IMR-90 (cell line): ENCODE measurements around the gene TMBIM1. TPM values are rescaled to one million over a fixed set of nuclear protein-coding genes. Genes with fewer than 3 reads are reported as not detected.

Source experiments
- ATAC-seq: fragments of 200-7000 bp; cut with Tn5 transposase; 2 replicates; pipeline ENCODE4 v1.9.1; 2020; ENCODE audit warnings: low read depth, mild to moderate bottlenecking, moderate library complexity
- BruUV-seq: library from RNA; stranded (reverse); fragments of 400-500 nt; replicated peaks from 2 replicates; lab custom pipeline; 2021; lab: Mats Ljungman, UMichigan
- CTCF ChIA-PET: fragments of 300-600 bp; formaldehyde crosslinking; extraction: SDS; loops from one replicate; lab custom pipeline; 2021; ENCODE audit warnings: antibody characterized with exemption; lab: Yijun Ruan, JAX
- POLR2A ChIA-PET: fragments of 300-600 bp; sonication (Branson Sonifier 250); formaldehyde crosslinking; loops from one replicate; lab custom pipeline; 2022; ENCODE audit warnings: antibody characterized with exemption; ENCODE audit not compliant: unreplicated experiment; lab: Charles Lee
- DNase-seq: peaks from one replicate; pipeline ENCODE4 v3.0.0; 2013
- H2AFZ ChIP-seq: replicated peaks from 2 replicates; pipeline ENCODE3; 2013; ENCODE audit warnings: low read length, mild to moderate bottlenecking; ENCODE audit not compliant: poor library complexity
- H2AK5ac ChIP-seq: 2 replicates; pipeline ENCODE4 v1.6.1; 2013; ENCODE audit warnings: low read depth, low read length, inconsistent platforms
- H2AK9ac ChIP-seq: replicated peaks from 2 replicates; pipeline ENCODE3; 2013; ENCODE audit warnings: mild to moderate bottlenecking, low read depth, low read length, moderate library complexity; ENCODE audit not compliant: poor library complexity
- H2BK120ac ChIP-seq: 2 replicates; pipeline ENCODE4 v1.6.1; 2013; ENCODE audit warnings: low read depth, low read length, inconsistent platforms
- H2BK15ac ChIP-seq: 3 replicates; pipeline ENCODE4 v1.6.1; 2013; ENCODE audit warnings: low read depth, low read length, inconsistent platforms
- H2BK20ac ChIP-seq: 2 replicates; pipeline ENCODE4 v1.6.1; 2013; ENCODE audit warnings: low read depth, mild to moderate bottlenecking, inconsistent platforms, low read length, moderate library complexity
- H2BK5ac ChIP-seq: 2 replicates; pipeline ENCODE4 v1.6.1; 2013; ENCODE audit warnings: mild to moderate bottlenecking, low read depth, low read length, inconsistent platforms; ENCODE audit not compliant: poor library complexity, severe bottlenecking
- H3K14ac ChIP-seq: replicated peaks from 2 replicates; pipeline ENCODE4 v1.6.1; 2013; ENCODE audit warnings: low read depth, low read length, inconsistent platforms
- H3K18ac ChIP-seq: 2 replicates; pipeline ENCODE4 v1.6.1; 2013; ENCODE audit warnings: low read depth, low read length, control low read depth
- H3K23ac ChIP-seq: 2 replicates; pipeline ENCODE4 v1.6.1; 2013; ENCODE audit warnings: low read depth, low read length, inconsistent platforms
- H3K27ac ChIP-seq: 2 replicates; pipeline ENCODE4 v1.5.1; 2013; ENCODE audit warnings: mild to moderate bottlenecking, control low read depth, low read length; ENCODE audit not compliant: insufficient read depth
- H3K27me3 ChIP-seq: 2 replicates; pipeline ENCODE4 v1.6.1; 2013; ENCODE audit warnings: low read length; ENCODE audit not compliant: control insufficient read depth, insufficient read depth
- H3K36me3 ChIP-seq: 2 replicates; pipeline ENCODE4 v1.6.1; 2013; ENCODE audit warnings: low read length, mixed read lengths; ENCODE audit not compliant: control insufficient read depth, insufficient read depth
- H3K4ac ChIP-seq: 2 replicates; pipeline ENCODE4 v1.6.1; 2013; ENCODE audit warnings: low read depth, low read length, inconsistent platforms
- H3K4me1 ChIP-seq: 2 replicates; pipeline ENCODE4 v1.6.1; 2013; ENCODE audit warnings: low read length, mixed read lengths; ENCODE audit not compliant: control insufficient read depth, insufficient read depth
- H3K4me2 ChIP-seq: 2 replicates; pipeline ENCODE4 v1.6.1; 2013; ENCODE audit warnings: low read depth, mild to moderate bottlenecking, control low read depth, low read length, moderate library complexity
- H3K4me3 ChIP-seq: 2 replicates; pipeline ENCODE4 v1.5.1; 2013; ENCODE audit warnings: low read depth, mild to moderate bottlenecking, control low read depth, low read length, moderate library complexity; ENCODE audit not compliant: insufficient read depth
- H3K56ac ChIP-seq: 2 replicates; pipeline ENCODE4 v1.6.1; 2013; ENCODE audit warnings: low read length, inconsistent platforms; ENCODE audit not compliant: insufficient read depth; ENCODE audit errors: extremely low read depth
- H3K79me1 ChIP-seq, 2 experiments: 2 replicates each; pipeline ENCODE4 v1.6.1; 2013; ENCODE audit warnings: low read length in 2 of 2, inconsistent platforms in 1 of 2, low read depth in 1 of 2
- H3K9ac ChIP-seq: 2 replicates; pipeline ENCODE4 v1.6.1; 2013; ENCODE audit warnings: low read depth, low read length, control low read depth
- H3K9me1 ChIP-seq: 2 replicates; pipeline ENCODE4 v1.6.1; 2013; ENCODE audit warnings: low read length, inconsistent platforms; ENCODE audit not compliant: insufficient read depth
- H3K9me3 ChIP-seq: 2 replicates; pipeline ENCODE4 v1.6.1; 2013; ENCODE audit warnings: low read length; ENCODE audit not compliant: control insufficient read depth, insufficient read depth
- H4K20me1 ChIP-seq: 2 replicates; pipeline ENCODE4 v1.6.1; 2013; ENCODE audit warnings: low read length, inconsistent platforms; ENCODE audit not compliant: insufficient read depth
- H4K5ac ChIP-seq: 2 replicates; pipeline ENCODE4 v1.6.1; 2013; ENCODE audit warnings: mild to moderate bottlenecking, low read depth, low read length, control low read depth
- H4K8ac ChIP-seq, 2 experiments: 2 replicates each; pipeline ENCODE4 v1.6.1; 2013; ENCODE audit warnings: low read depth in 2 of 2, low read length in 2 of 2, control low read depth in 1 of 2, inconsistent platforms in 1 of 2
- H4K91ac ChIP-seq: 2 replicates; pipeline ENCODE4 v1.6.1; 2013; ENCODE audit warnings: low read depth, low read length, inconsistent platforms; ENCODE audit not compliant: insufficient read depth
- CHD1 ChIP-seq: IDR thresholded peaks from 2 replicates; pipeline ENCODE4 v1.6.1; 2012; ENCODE audit warnings: low read depth, low read length, improper control_type of control experiment
- MAZ ChIP-seq: IDR thresholded peaks from 2 replicates; pipeline ENCODE4 v1.6.1; 2012; ENCODE audit warnings: low read depth, mild to moderate bottlenecking, low read length, improper control_type of control experiment, moderate library complexity, borderline replicate concordance
- RCOR1 ChIP-seq: IDR thresholded peaks from 2 replicates; pipeline ENCODE4 v1.6.1; 2012; ENCODE audit warnings: mild to moderate bottlenecking, low read length, improper control_type of control experiment; ENCODE audit not compliant: insufficient replicate concordance
- RFX5 ChIP-seq: IDR thresholded peaks from 2 replicates; pipeline ENCODE4 v1.8.0; 2012; ENCODE audit warnings: low read depth, mild to moderate bottlenecking, low read length, moderate library complexity
- WGBS, 2 experiments: methylation state at CpG; one replicate each; pipeline versions ENCODE4 v1.1.5 to v1.1.7; 2013; ENCODE audit warnings: missing lambda C conversion rate in 2 of 2; ENCODE audit not compliant: insufficient read length in 1 of 2; ENCODE audit errors: extremely low coverage in 2 of 2; 5-methylcytosine and 5-hydroxymethylcytosine counted together
- dilution Hi-C: fragments of 300-500 bp; cut with HindIII; formaldehyde crosslinking; loops from one replicate; pipeline ENCODE4 v1.14.3; 2018; ENCODE audit warnings: low sequenced_read_pairs; ENCODE audit not compliant: unreplicated experiment
- in situ Hi-C: fragments of 300-500 bp; cut with MboI; formaldehyde crosslinking; loops from 3 replicates; pipeline ENCODE4 v1.14.3; 2019; ENCODE audit warnings: low sequenced_read_pairs, inconsistent platforms, mixed read lengths
- intact Hi-C: fragments of 100-400 bp; cut with micrococcal nuclease; formaldehyde crosslinking; loops from 2 replicates; pipeline ENCODE4 v1.10.0; 2022
- polyA plus RNA-seq, 3 experiments: library from polyadenylated mRNA; depleted of rRNA; stranded (reverse); fragments of >200 nt; gene quantifications; 2 replicates each; pipeline ENCODE4 v1.2.3, GENCODE V29; 2012; ENCODE audit warnings: low replicate concordance in 1 of 3
- total RNA-seq: library from RNA; depleted of rRNA; stranded (reverse); fragments of >200 nt; gene quantifications from 2 replicates; pipeline ENCODE4 v1.2.3, GENCODE V29; 2012
- TF ChIP-seq, protein P1 (sequence below): conservative IDR thresholded peaks from 2 replicates; pipeline ENCODE4 v1.5.1; 2012; ENCODE audit warnings: mild to moderate bottlenecking, low read depth, low read length, improper control_type of control experiment
- TF ChIP-seq, protein P2 (sequence below): fragments of 150-350 bp; IDR thresholded peaks from 2 replicates; pipeline ENCODE4 v1.6.1; 2017; ENCODE audit warnings: mild to moderate bottlenecking, antibody characterized with exemption, low read length, low read depth

Gene TMBIM1
- total and polyA plus RNA-seq, 2 of the 4 experiments (the other 2 are of a cell fraction): 84.6 to 102 TPM

DNA sequence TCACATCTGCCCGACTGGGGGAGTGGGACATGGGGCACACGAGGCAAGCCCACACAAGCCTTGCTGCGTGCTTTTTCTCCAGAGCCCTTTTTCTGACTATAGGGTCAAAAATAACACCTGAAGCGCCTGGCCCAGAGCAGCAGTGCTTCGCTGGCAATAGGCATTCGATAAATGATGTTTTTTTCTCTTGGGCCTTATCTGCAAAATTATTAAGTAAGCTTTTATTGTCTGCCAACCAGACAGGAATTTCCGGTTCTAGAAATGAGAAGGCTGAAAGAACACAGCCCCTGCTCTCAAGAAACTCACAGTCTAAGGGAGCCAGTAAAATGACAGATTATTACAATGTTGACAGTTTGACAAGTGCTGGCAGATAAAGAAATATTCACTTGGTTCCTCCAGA, 2.7 kb upstream of the TMBIM1 start:
- Histone ChIP-seq H3K4ac (peak overlapping the region; percentile 30; the same call in 1 of the 2 replicates), H3K27me3 (no peaks in the 10 kb centered on the region), H2AK9ac (peak overlapping the region; percentile 18), H2AFZ (peak overlapping the region; percentile 63), H2BK20ac (no peak overlapping the region; the same call in 1 of the 2 replicates), H4K91ac (peak overlapping the region; percentile 20; the same call in 1 of the 2 replicates), H3K23ac (no peak overlapping the region), H3K79me1 (peaks cover 11 to 22% of the 10 kb centered on the region in 2 experiments; a peak in 3 of 4 replicates), H3K4me2 (no peak overlapping the region), H4K5ac (no peak overlapping the region), H3K9ac (no peak overlapping the region), H3K4me1 (peaks cover 15% of the 10 kb centered on the region), H4K20me1 (0 out of 2 replicates have a peak, but pooled peaks cover 4% of the 10 kb centered on the region), H3K56ac (no peak overlapping the region), H3K18ac (no peak overlapping the region), H4K8ac (peak overlapping the region in 1 of 2 experiments; percentile 26; a peak in 1 of 4 replicates), H3K27ac (no peak overlapping the region), H3K9me3 (no peaks in the 10 kb centered on the region), H3K36me3 (no peaks in the 10 kb centered on the region), H3K4me3 (no peak overlapping the region), H2BK15ac (no peak overlapping the region; the same call in 2 of the 3 replicates), H3K14ac (0 out of 2 replicates have a peak overlapping the region, but pooled peaks have one; percentile 16), H3K9me1 (peaks cover 19% of the 10 kb centered on the region), H2BK120ac (no peak overlapping the region), H2AK5ac (no peak overlapping the region), H2BK5ac (no peak overlapping the region)
- 55% methylated on average over 3 of the region's 7 CpGs; no CpG with 5 or more reads in 1 of the 2 experiments for WGBS, 2 experiments
- CTCF ChIA-PET: interaction anchor here (1.1 kb wide), 1 partner anchor 101 kb away, joined by 6 read pairs; no protein-coding TSS in a partner anchor
- DNase-seq: no peak
- in situ Hi-C loops (no loop called here), dilution Hi-C loops (no loop called here), intact Hi-C loops (no loop called here)
- no TSS peak for BruUV-seq
- POLR2A ChIA-PET: no interaction called here
- no peak for ATAC-seq
- TF ChIP-seq, protein P1, sequence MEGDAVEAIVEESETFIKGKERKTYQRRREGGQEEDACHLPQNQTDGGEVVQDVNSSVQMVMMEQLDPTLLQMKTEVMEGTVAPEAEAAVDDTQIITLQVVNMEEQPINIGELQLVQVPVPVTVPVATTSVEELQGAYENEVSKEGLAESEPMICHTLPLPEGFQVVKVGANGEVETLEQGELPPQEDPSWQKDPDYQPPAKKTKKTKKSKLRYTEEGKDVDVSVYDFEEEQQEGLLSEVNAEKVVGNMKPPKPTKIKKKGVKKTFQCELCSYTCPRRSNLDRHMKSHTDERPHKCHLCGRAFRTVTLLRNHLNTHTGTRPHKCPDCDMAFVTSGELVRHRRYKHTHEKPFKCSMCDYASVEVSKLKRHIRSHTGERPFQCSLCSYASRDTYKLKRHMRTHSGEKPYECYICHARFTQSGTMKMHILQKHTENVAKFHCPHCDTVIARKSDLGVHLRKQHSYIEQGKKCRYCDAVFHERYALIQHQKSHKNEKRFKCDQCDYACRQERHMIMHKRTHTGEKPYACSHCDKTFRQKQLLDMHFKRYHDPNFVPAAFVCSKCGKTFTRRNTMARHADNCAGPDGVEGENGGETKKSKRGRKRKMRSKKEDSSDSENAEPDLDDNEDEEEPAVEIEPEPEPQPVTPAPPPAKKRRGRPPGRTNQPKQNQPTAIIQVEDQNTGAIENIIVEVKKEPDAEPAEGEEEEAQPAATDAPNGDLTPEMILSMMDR: no peak
- no peak for TF ChIP-seq RFX5
- TF ChIP-seq, protein P2, sequence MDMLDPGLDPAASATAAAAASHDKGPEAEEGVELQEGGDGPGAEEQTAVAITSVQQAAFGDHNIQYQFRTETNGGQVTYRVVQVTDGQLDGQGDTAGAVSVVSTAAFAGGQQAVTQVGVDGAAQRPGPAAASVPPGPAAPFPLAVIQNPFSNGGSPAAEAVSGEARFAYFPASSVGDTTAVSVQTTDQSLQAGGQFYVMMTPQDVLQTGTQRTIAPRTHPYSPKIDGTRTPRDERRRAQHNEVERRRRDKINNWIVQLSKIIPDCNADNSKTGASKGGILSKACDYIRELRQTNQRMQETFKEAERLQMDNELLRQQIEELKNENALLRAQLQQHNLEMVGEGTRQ: no peak
- no peak for TF ChIP-seq RCOR1
- no peak for TF ChIP-seq MAZ
- no peak for TF ChIP-seq CHD1
